Epithelial cell of esophagus (primary cell): Measurements from ENCODE around the gene UBE3A.

Experiments used
- DNase-seq: peaks from one replicate; pipeline ENCODE4 v3.0.0; 2010; ENCODE audit warnings: low read depth
- H3K4me3 ChIP-seq: 2 replicates; pipeline ENCODE4 v1.5.1; 2011; ENCODE audit warnings: mild to moderate bottlenecking, low read length, control low read depth
- CTCF ChIP-seq: IDR thresholded peaks from 2 replicates; pipeline ENCODE4 v1.5.1; 2011; ENCODE audit warnings: low read depth, mild to moderate bottlenecking, low read length, control low read depth, inconsistent platforms; ENCODE audit not compliant: insufficient read depth; ENCODE audit errors: missing control alignments

UBE3A gene

GRCh38 chr15:25287823-25288222 is 151.0 kb downstream of the UBE3A start:
- no peak for TF ChIP-seq CTCF
- no peak for DNase-seq
- no peak overlapping the region for H3K4me3 ChIP-seq
